Hematopoietic multipotent progenitor cell treated with erythropoietin and hydrocortisone succinate and interleukin-3 and kit ligand, for 4 days (in vitro differentiated cells): Measurements from ENCODE around the gene TSPOAP1.
"Not testable (repeated sequence)": the region's sequence is repeated elsewhere in the genome, so short reads cannot be mapped to it uniquely, and the experiment has no call there.

Experiments
- DNase-seq: peaks from one replicate; pipeline ENCODE4 v3.0.0-alpha.2; 2015

TSPOAP1 gene

DNA sequence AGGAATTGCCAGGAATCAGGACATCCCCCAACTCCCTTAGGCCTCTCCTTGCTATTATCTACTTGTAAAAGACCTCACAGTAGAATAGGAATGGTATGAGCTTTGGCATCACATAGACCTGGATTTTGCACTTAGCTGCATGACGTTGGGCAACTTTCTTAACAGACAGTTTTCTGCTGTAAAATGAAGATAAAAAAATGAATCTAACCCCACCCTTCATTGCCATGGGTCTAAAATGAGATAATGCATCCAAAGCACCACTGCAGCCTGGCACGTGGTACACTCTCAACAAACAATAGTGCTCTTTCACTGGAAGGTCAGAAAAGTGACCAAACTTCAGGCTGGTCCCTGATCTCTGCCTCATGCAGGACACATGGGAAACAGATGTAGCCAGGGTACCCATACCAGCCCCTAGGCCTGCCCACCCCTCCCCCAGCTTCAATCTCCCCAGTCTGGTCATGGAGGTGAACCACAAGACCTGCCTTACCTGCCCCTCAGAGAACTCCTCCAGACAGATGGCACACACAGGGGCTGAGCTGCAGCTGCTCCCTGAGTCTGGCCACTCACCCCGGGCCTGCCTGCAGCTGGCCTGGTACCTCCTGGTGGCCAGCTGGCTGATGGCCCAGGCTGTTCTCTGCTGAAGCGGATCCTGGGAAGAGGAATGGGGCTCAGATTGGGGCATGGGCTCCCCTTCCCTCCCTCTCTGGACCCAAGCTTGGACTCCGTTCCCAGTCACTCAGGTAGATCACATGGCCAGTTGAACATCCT, 31.9 kb upstream of the TSPOAP1 start:
- DNase-seq: peak; percentile 92

DNA sequence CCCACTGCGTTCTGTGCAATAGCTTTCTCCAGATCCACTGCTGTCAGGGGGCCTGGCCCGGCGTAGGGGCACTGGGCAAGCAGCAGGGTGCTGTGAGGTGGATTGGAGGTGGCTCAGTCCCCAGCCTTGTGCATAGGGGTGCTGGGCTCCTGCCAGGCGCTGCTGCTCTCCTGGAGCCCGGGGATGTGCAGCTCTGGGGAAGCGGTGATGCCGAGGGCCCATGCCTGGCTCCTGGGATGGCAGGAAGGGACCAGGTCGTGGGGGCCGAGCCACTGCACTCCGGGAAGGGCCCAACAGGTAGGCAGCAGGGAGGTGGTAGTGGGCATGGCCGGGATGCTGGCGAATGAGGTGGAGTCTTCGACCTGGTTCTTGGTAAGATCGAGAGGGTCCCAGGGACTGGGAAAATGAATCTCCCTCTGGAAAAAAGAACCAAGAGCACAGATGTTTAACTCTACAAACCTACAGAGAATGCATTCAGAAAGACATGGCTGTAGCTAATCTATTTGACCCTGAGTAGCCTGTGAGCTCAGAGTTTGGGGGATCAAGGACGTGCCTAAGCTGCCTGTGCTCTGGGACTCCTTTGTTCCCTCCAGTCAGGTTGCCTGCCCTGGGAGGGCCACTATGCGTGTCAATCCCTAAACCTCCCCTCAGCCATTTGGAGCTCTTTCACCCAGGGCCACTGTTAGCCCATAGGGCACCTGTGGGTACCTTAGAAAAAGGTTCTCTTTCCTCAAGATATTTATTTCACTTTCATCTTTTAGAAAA, 30.0 kb upstream of the TSPOAP1 start:
- DNase-seq: no peak

DNA sequence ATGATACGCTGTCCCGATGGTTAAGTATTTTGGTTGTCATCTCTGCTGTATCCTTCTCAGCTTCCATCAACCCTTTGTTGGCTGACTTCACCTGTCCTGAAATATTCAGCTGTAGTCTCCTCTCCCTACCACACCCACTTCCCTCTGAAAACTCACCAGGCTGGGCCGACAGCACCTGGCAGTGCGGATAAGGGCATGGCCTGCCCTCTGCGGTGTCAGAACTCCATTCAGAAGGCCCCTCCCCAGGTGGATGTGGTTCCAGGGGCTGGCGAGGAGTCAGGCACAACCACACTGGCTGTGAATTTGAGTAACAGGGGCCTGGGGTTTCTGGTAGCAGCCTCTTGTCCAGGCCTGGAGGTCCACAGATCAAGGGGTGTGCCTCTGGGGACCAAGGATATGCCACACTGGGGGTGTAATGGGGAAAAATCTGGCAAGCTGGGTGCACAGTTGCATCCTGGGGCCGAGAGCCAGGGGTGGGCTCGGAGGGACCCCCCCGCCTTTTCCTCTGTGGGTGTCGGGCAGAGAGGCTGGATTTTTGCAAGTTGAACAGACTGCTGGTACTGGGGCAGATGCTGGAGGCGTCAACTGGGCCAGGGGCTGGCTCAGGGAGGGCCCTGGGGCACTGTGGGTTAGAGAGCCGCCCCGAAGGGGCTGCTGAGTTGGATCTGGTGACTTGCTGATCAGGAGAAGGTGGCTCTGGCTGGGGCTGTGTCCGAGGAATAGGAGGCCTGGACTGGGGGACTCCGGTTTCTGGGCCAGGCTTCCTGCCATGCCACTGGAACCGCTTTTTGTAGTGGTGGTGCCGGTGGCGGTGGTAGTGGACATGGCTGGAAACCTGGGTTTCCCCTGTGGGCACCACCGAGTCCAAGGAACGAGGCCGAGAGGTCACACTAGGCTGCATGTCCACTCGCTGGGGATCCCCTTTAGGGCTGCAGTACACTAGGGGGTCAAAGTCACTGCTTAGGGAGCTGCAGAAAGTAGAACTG, 29.0 kb upstream of the TSPOAP1 start:
- no peak for DNase-seq

DNA sequence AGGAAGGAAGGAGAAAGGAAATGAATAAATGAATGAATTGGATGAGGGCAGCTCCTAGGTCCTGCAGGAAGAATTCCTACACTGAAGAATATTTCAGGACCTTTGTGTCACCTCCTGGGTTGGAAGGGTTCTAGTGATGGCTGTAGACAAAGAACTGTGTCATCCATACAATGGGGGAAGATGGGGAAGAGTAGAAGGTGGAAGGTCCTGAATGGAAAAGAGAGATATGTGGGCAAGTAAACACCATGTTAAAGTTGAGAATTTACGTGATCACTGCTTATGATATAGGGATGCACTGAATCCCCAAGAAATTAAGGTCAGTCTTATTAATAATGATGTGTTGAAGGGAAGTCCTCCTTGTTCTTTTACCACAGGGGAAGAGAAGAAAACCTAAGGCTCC, 27.6 kb upstream of the TSPOAP1 start:
- no peak for DNase-seq

DNA sequence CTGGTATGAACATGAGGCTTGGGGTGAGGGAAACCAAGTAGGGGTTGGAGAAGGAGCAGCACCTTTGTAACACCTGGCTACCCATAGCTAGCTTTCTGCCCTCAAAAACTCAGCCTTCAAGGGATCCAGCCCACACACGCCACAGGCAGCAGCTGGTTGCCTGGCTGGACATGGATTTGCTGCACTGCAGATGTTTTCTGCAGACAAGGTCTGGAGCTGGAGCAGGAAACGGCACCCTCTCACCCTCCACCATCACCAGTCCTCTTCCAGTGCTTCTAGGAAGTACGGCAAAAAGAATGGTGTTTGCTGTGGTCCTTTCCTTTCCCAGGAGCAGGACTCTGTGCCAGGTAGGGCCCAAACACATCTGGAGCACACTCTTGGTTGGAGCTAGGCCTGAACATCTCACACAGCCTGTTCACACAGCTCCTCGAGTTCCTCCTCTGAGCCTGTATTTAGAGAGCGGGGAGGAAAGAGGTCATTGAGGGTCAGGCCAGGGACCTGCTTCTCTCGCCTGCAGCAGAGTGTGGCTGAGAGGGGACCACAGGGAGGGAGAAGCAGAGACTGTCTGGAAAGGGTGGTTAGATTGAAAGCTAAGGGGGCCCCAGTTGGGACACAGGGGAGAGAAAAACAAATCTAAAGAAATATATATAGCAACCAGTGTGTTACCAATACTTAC, 26.1 kb upstream of the TSPOAP1 start:
- DNase-seq: no peak

DNA sequence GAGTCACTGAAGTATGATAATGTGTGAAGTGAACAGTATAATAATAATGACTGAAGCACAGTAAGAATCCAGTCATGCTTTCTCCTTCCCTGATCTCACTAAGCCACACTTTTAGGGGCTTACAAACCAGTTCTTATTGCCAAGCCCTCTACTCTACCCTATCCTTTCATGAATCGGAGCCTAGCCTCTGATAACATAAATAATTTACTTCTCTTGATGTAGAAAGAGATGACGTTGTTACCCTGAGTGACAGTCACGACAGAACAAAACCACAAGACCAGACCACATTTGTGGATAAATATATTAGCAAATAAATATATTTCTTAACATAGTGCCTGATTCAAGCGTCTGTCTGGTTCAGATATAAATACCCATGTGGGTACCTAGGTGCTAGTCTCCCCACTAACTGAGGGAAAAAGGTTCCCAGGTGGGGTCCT, 24.8 kb upstream of the TSPOAP1 start:
- peak; percentile 58 for DNase-seq

DNA sequence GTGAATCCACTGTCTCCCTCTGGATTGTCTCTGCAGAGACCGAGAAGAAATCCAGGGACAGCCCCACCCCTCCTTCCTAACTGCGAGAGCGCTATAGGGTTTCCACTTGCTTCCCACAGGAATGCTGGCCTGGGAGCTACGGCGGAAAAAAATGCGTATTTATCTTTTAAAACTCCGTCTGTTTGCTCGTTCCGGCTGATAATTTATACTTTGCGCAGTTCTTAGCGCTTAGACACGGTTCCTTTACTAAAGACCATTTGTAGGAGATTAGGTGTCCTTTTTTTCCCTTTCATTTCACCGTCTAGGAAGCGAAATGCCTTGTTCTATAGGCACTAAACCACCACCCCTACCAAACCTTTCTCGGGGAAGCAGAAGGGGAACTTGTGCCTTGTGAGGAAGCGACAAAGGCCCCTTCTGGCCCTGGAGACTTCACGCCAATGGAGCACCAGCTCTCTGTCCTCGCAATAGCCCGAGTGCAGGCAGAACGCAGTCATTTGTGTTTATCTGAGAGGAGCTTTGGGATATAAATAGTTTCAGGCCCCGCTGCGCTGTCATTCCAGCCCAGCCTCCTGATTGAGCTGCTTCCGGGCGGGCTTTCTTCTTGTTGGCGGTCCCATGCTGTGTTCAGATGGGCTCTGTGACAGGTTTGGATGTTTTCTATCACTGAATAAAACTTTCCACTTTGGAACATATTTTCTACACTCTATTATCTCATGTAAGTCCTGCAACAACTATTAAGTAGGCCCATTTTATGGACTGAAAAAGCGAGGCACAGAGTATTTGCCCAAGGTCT, 24.2 kb upstream of the TSPOAP1 start:
- peak; percentile 80 for DNase-seq

DNA sequence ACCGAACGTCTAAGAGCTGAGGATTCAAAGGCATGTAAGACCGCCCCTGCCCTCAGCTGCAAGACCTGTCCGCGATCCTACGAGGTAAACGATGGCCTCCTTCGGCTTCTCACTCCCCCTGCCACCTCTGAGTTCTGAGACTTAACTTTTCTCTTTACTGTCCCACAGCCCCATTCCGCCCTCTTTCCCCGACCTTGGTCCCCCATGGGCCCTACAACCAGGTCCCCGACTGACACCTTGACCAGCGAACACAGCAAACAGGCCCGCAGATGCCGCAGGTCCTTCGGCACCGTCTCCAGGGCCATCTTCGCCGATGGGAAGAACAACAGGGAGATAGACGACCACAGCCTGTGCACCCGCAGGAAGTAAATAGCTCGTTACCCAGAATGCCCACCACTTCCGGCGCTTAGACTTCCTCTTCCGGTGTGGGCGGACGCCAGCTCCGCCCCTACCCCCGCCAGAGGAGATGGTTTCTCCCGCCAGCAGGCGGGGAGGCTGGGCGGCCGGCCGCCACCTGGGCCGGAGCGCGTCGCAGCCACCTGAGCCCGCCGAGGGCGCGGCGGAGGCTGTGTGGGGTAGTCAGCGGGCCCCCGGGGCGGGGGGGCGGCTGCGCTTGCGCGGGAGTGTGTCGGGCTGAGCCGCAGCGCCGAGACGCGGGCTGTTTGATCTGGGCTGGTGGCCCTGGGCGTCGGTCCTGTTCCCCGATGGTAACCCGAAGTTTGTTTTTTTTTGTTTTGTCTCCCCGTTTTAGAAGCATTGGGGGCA, 23.4 kb upstream of the TSPOAP1 start, which contains the start of gene SUPT4H1:
Gene SUPT4H1 (minus strand): TSS at position 371 of the 765 bp plus-strand sequence. CDS start 66 bp downstream, at position 305.
- peak; percentile 97 for DNase-seq

DNA sequence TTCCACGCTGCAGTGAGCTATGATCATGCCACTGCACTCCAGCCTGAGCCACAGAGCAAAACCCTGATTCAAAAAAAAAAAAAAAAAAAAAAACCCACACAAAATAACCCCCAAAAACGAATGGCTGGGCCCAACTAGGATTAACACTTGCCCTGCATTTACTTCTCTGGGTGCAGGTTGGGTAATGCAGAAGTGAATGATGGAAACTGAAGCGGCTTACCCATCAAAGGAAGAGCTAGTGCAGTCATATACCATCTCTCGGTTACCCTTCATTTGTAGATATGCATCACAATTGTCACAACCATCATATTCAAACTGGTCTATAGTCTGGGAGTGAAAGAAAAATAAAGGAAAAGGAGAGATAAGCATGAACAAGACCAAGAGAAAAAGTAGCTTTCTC, 22.6 kb upstream of the TSPOAP1 start:
- no peak for DNase-seq

DNA sequence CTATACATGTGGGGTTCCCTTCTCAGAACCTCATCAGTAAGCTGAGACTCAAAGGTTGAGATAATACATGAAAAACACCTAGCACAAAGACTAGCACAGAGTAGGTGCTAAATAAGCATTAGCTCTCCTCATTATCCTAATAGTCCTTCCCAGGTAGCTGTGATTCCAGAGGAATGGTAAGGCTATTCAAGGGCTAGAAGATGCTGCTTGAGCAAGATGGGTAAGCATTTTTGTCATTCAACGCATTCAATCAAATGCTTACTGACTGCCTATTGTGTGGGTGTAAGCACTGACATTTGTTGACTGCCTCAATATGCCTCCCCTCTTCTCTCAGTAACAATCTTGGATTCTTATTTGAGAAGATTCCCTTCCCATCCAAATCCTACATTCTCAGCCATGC, 19.4 kb upstream of the TSPOAP1 start:
- no peak for DNase-seq

DNA sequence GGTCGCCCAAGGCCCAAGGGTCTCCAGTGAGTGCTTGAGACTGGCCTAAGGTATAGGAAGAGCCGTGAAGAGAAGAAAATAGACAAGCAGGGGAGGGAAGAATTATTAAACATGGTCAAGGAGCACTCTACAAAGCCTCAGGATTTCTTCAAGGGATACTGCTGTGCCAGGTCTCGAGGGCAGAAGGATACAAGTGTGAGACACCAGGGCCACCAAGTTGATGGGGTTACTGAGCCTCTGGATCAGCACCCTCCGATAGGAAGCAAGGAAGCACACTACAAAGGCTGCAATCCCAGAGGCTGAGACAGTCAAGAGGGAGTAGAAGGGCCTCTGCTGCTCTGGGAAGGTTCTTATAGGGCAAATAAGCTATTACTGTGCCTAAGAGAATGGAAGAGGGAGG, 16.9 kb upstream of the TSPOAP1 start:
- no peak for DNase-seq

DNA sequence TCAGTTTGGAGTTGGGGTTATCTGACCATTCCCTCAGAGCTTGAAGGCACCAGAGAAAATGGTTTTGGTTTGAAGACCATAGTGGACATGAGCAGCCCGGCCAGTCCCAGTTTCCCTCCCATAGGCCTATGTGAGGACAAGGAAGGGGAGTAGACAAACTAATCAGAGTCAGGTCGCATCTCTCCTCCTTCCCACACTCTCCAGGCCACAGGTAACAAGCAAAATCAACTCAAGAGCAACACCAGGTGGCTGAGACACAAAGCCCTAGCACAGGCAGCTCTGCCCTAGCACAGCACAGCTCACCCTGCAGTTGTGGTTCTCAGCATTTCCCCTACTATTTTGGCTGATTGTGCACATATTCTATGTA, 16.2 kb upstream of the TSPOAP1 start:
- DNase-seq: peak; percentile 59

DNA sequence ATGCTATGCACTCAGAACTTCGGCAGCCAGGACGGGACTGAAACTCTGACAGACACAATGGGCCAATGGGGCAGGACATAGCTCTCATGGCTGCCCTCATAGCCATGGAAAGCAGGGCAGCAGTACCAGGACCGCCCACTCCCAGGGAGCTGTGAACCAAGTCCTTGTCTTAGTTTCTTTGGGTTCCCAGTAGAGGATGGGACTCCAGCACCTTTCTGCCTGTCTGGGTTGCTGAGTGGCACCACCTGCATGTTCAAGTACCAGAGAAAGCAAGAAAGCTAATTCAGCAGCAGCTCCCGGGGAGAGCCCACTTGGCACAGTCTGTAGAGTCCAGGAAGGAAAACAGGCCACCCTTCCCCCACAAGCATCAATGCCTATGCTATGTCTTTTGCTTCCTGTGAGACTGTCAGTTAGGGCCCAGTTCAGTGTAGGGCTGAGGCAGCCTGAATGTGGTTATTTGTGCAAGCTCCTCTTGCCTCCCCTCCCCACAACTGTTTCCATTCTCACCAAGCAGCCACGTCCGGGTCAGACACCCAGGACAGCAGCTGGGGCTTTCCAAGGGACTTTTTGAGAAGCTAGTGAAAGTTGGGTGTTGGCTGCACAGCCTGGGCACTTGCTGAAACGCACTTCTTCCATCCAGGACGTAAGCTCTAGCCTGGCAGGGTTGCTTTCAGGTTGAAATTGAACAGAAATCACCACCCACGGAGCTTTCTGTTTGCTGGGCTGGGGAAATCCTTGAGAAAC, 15.6 kb upstream of the TSPOAP1 start:
- peak; percentile 87 for DNase-seq

DNA sequence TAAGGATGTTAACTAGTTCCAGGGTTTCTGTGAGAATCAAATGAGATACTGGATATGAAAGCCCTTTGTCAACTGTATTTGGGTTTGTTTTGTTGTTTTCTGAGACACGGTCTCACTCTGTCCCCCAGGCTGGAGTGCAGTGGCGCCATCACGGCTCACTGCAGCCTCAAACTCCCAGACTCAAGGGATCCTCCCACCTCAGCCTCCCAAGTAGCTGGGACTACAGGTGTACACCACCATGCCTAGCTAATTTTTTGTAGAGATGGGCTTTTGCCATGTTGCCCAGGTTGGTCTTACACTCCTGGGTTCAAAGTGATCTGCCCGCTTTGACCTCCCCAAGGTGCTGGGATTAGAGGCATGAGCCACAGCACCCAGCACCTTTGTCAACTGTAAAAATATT, 14.5 kb upstream of the TSPOAP1 start:
- DNase-seq: no peak

DNA sequence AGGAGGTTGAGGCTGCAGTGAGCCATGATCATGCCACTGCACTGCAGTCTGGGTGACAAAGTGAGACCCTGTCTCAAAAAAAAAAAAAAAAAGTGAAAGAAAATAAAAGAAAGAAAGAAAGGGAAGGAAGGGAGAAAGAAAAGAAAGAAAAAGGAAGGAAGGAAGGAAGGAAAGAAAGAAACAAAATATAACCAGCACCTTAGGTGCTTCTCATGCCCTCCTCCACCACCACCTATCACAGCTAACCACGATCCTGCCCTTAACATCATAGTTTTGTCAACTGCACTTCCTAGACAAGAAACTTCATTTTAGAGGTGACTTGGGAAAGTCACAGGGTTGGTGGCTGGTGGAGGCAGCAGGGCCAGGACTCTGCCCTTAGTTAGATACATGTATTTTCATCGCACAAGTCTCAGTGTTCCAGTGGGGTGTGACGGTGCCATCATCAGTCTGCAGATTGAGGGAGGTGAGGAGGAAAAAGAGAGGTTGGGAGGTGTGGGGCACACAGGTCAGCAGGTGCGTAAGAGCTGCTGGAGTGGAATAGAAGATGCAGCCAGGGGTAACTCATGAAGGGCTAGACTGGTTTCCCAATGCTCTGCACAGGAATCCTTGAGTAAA, 13.4 kb upstream of the TSPOAP1 start:
- no peak for DNase-seq

DNA sequence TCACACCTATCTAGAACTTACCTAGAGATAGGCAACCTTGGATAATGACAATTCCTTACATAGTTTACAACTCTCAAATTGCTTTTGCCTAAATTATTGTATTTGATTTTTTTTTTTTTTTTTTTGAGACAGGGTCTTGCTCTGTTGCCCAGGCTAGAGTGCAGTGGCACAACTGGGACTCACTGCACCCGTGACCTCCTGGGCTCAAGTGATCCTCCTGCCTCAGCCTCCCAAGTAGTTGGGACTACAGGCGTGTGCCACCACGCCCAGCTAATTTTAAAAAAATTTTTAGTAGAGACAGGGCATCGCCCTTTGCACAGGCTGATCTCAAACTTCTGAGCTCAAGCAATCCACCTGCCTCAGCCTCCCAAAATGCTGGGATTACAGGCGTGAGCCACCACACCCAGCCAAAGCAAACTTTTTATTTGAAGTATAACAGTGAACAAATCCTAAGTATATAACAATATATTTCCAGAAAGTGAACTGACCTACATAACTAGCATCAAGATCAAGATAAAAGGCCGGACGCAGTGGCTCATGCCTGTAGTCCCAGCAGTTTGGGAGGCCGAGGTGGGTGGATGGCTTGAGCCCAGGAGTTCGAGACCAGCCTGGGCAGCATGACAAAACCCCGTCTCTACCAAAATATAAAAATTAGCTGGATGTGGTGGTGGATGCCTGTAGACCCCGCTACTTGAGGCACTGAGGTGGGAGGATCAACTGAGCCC, 12.7 kb upstream of the TSPOAP1 start:
- DNase-seq: not testable (repeated sequence)

DNA sequence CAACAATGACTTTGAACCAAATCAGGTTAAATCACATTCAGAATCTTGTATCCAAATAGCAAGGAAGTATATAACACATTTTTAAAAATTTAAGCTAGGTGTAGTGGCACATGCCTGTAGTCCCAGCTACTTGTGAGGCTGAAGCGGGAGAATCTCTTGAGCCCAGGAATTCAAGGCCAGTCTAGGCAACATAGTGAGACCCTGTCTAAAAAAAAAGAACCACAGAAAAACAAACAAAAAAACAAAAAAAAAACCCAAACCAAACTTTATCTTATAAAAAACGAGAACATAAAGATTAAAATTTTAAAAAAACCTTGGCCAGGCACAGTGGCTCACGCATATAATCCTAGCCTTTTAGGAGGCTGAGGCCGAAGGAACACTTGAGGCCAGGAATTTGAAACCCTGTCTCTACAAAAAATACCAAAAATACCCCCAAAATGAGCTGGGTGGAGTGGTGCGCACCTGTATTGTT, 11.8 kb upstream of the TSPOAP1 start:
- no peak for DNase-seq

DNA sequence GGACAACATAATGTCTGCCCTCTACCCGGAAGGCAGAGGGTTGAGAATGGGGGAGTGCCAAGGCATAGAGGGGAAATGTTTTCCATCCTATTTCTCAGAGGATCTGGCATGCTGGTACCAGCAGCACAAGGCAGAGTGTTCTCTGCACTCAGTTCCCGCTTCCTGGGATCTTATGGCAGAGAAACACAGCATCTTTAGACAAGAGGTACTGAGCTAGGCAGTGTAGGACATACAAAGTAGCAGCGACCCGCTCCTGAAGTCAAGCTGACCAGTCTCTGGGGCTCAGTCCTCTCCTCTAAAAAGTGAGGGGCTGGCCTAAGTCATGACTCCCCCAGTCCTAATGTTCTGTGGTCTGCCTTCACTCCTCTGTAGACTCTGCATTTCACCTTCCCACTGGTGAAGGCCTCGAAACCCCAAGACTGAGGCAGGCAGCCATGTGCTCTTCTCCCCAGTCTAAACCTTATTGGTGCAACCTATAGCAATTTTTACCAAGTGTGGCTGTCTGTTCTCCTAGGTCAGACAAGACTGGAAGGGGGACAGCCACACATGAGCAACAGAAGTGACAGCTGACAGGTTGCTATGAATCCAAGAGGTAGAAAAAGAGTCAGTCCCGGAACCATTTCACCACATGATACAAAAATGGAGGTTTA, 11.3 kb upstream of the TSPOAP1 start:
- DNase-seq: no peak
